Ovary (tissue), 9 donors: ENCODE results near the gene TMEM79. TPM values are rescaled to one million over a fixed set of nuclear protein-coding genes. Genes with fewer than 3 reads are reported as not detected.

Source experiments
- DNase-seq, 5 donors: peaks; one replicate each; pipeline ENCODE4 v3.0.0-alpha.2; 2019 to 2020
- H3K27ac ChIP-seq, 2 donors: fragments of 200-600 bp; one replicate each; pipeline versions ENCODE4 v1.5.1 to v1.8.0; 2019 to 2022
- H3K27me3 ChIP-seq: fragments of 200-600 bp; one replicate; pipeline ENCODE4 v1.8.0; 2022
- H3K36me3 ChIP-seq: fragments of 200-600 bp; sonication (generic); one replicate; pipeline ENCODE4 v1.5.1; 2019
- H3K4me1 ChIP-seq: one replicate; pipeline ENCODE4 v1.8.1; 2013; ENCODE audit warnings: mild to moderate bottlenecking, moderate library complexity; ENCODE audit not compliant: insufficient read depth
- H3K4me3 ChIP-seq: fragments of 200-600 bp; sonication (generic); one replicate; pipeline ENCODE4 v1.5.1; 2017
- H3K9me3 ChIP-seq, 2 donors: fragments of 200-600 bp in 1 of 2; sonication (generic) in 1 of 2; one replicate each; pipeline versions ENCODE4 v1.5.1 to v1.8.1; 2013 to 2019; ENCODE audit warnings: mild to moderate bottlenecking in 1 of 2, moderate library complexity in 1 of 2
- EP300 ChIP-seq: sonication (generic); formaldehyde crosslinking; IDR thresholded peaks from one replicate; pipeline ENCODE4 v1.6.1; 2017; ENCODE audit warnings: antibody characterized with exemption
- POLR2A ChIP-seq: fragments of 450-650 bp; IDR thresholded peaks from one replicate; pipeline ENCODE4 v1.6.1; 2017; ENCODE audit warnings: antibody characterized with exemption, mild to moderate bottlenecking, moderate library complexity
- WGBS, 3 donors: extraction: QIAGEN DNeasy Blood & Tissue Kit in 1 of 3; methylation state at CpG; one replicate each; pipeline versions ENCODE4 v1.1.5 to v1.1.7; 2013 to 2017; 5-methylcytosine and 5-hydroxymethylcytosine counted together
- intact Hi-C, 4 donors: fragments of 100-400 bp; cut with DNase I; formaldehyde crosslinking; loops; one replicate each; pipeline versions ENCODE4 v1.11.0 to v1.15.1; 2022 to 2023
- polyA plus RNA-seq, 2 donors: library from polyadenylated mRNA; stranded (reverse); fragments of 200-250 nt in 1 of 2; fragments of 350-450 nt in 1 of 2; fragmentation: Illumina TruSeq in 1 of 2; extraction: RNeasy Lipid Tissue Mini Kit (QIAGEN cat#74804) in 1 of 2; gene quantifications; one replicate each; pipeline ENCODE4 v1.2.3, GENCODE V29; 2013 to 2014
- total RNA-seq, 7 donors: library from RNA; depleted of rRNA in 2 of 7; stranded (reverse); fragments of >200 nt in 2 of 7; fragmentation: NEBNext Ultra II Directional in 3 of 7; extraction: Animal tissue kit (Norgen Biotek cat#: 25700) in 3 of 7; gene quantifications; one replicate each; pipeline versions ENCODE4 v1.1.0 to v1.2.4, GENCODE V29; 2016 to 2023
- TF ChIP-seq, protein P1 (sequence below), 3 donors: fragments of 450-650 bp in 2 of 3; fragments of 200-600 bp in 1 of 3; IDR thresholded peaks; one replicate each; pipeline versions ENCODE4 v1.5.1 to v1.8.0; 2016 to 2022; ENCODE audit warnings: antibody characterized with exemption in 3 of 3, mild to moderate bottlenecking in 1 of 3
- donor health status: DM: no; HTN: no; CAD: no; lungs with moderate emphysema.
- donor health status: DM: no; HTN: no; CAD: no.
- donor health status: Bipolar disorder and iron deficiency.
- donor health status: DM: yes; HTN: yes; CAD: no.
- donor health status: DM: no; HTN: no; CAD: no.
- donor health status: DM: yes; HTN: yes; CAD: no.

The TMEM79 gene
- total and polyA plus RNA-seq, 9 donors: 0.80 to 3.3 (median 2.1) TPM

DNA sequence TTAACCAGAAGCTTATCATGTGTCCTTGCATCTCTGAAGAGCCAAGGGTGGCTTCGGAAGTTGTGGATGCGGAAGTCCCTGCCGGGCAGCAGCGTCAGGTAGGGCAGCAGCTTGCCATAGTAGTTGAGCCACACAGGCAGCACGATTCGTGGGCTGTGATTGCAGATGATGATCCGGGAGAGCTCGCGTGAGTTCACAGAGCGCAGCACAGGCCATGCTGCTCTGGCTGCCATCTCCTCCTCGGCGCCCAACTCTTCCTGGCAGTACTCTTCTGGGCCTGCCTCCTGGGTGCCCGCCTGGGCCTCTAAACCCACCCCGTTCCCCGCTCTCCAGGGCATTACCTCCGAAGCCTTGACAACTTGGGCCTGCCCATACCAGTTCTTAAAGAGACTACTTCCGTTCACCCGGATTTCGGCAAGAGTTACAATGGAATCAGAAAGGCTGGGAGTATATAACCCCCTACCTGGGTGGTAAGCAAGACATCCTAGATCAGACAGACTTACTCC is 14.8 kb downstream of the TMEM79 start, which contains the start of gene VHLL:
TSS of gene VHLL (minus strand) at position 456 of the 506 bp plus-strand sequence. CDS start at position 338, 118 bp downstream.
- Histone ChIP-seq H3K4me3 (no peak within 1 kb of the TSS), H3K36me3 (no peaks in the 10 kb centered on the region), H3K4me1 (peaks cover 7% of the 10 kb centered on the region), H3K27ac (no peak within 1 kb of the TSS), H3K27me3 (no peaks in the 10 kb centered on the region), H3K9me3 (no peaks in the 10 kb centered on the region)
- intact Hi-C loops: no loop called here
- no peak for DNase-seq
- TF ChIP-seq, protein P1, sequence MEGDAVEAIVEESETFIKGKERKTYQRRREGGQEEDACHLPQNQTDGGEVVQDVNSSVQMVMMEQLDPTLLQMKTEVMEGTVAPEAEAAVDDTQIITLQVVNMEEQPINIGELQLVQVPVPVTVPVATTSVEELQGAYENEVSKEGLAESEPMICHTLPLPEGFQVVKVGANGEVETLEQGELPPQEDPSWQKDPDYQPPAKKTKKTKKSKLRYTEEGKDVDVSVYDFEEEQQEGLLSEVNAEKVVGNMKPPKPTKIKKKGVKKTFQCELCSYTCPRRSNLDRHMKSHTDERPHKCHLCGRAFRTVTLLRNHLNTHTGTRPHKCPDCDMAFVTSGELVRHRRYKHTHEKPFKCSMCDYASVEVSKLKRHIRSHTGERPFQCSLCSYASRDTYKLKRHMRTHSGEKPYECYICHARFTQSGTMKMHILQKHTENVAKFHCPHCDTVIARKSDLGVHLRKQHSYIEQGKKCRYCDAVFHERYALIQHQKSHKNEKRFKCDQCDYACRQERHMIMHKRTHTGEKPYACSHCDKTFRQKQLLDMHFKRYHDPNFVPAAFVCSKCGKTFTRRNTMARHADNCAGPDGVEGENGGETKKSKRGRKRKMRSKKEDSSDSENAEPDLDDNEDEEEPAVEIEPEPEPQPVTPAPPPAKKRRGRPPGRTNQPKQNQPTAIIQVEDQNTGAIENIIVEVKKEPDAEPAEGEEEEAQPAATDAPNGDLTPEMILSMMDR (IDR thresholded peaks at IDR 0.05): no peak
- WGBS, 3 donors: 84 to 88% (median 87%) methylated on average over 19 of the region's 19 CpGs

DNA sequence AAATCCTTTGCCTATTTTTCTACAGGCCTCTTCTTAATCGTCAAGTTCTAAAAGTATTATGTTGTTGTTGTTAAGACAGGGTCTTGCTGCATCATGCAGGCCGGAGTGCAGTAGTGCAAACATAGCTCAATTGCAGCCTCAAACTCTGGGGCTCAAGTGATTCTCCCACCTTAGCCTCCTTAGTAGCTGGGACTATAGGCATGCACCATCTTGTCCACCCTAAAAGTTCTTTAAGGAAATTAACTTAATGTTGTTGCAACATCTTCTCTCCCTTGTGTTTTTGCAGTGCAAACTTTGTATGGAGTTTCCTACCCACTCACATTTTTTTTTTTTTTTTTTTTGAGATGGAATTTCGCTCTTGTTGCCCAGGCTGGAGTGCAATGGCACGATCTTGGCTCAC is 19.1 kb downstream of the TMEM79 start:
- H3K27me3 ChIP-seq: no peaks in the 10 kb centered on the region
- no peak overlapping the region for H3K4me3 ChIP-seq
- no peak for DNase-seq
- H3K27ac ChIP-seq: no peak overlapping the region
- no peaks in the 10 kb centered on the region for H3K9me3 ChIP-seq
- intact Hi-C loops: no loop called here
- 74 to 92% (median 82%) methylated on average over 4 of the region's 4 CpGs for WGBS, 3 donors
- no peaks in the 10 kb centered on the region for H3K36me3 ChIP-seq
- TF ChIP-seq EP300: no peak
- no peak for TF ChIP-seq POLR2A
- TF ChIP-seq, protein P1 (IDR thresholded peaks at IDR 0.05): no peak
- no peaks in the 10 kb centered on the region for H3K4me1 ChIP-seq

GRCh38 chr1:156305215-156305614 is 21.1 kb downstream of the TMEM79 start:
- Histone ChIP-seq H3K4me3 (no peak overlapping the region), H3K36me3 (no peaks in the 10 kb centered on the region), H3K27me3 (no peaks in the 10 kb centered on the region), H3K27ac (no peak overlapping the region), H3K4me1 (no peaks in the 10 kb centered on the region), H3K9me3 (no peaks in the 10 kb centered on the region)
- DNase-seq: no peak
- TF ChIP-seq, protein P1 (IDR thresholded peaks at IDR 0.05): no peak
- intact Hi-C loops: no loop called here
- 41 to 50% (median 44%) methylated on average over 2 of the region's 2 CpGs for WGBS, 3 donors

GRCh38 chr1:156308078-156308477 is 24.0 kb downstream of the TMEM79 start:
- no peak for DNase-seq
- no peaks in the 10 kb centered on the region for H3K9me3 ChIP-seq
- H3K27me3 ChIP-seq: no peaks in the 10 kb centered on the region
- H3K4me1 ChIP-seq: no peaks in the 10 kb centered on the region
- H3K27ac ChIP-seq: no peak overlapping the region
- intact Hi-C loops: no loop called here
- H3K4me3 ChIP-seq: no peak overlapping the region
- no peaks in the 10 kb centered on the region for H3K36me3 ChIP-seq
- TF ChIP-seq EP300 (no peak), POLR2A (no peak)
- TF ChIP-seq, protein P1 (IDR thresholded peaks at IDR 0.05): no peak
